Uterus (tissue), 4 donors: ENCODE data around the gene LHPP. TPM values are rescaled to one million over a fixed set of nuclear protein-coding genes. Genes with fewer than 3 reads are reported as not detected.

ENCODE experiments used
- DNase-seq, 2 donors: peaks; one replicate each; pipeline ENCODE4 v3.0.0-alpha.2; 2019 to 2020
- H3K27ac ChIP-seq, 2 donors: fragments of 200-600 bp; sonication (generic); 1 replicate in 1 of 2; 2 replicates in 1 of 2; pipeline ENCODE4 v1.5.1; 2016 to 2018
- H3K27me3 ChIP-seq, 2 donors: fragments of 200-600 bp; sonication (generic); one replicate each; pipeline ENCODE4 v1.5.1; 2018 to 2019; ENCODE audit warnings: control low read depth in 1 of 2
- H3K36me3 ChIP-seq, 2 donors: fragments of 200-600 bp; sonication (generic); one replicate each; pipeline ENCODE4 v1.5.1; 2019; ENCODE audit warnings: control low read depth in 1 of 2
- H3K4me1 ChIP-seq, 2 donors: fragments of 200-600 bp; sonication (generic); one replicate each; pipeline ENCODE4 v1.5.1; 2018 to 2019; ENCODE audit warnings: control low read depth in 1 of 2
- H3K4me3 ChIP-seq, 2 donors: fragments of 200-600 bp; sonication (generic); 1 replicate in 1 of 2; 2 replicates in 1 of 2; pipeline ENCODE4 v1.5.1; 2018 to 2019; ENCODE audit warnings: mild to moderate bottlenecking in 1 of 2
- H3K9me3 ChIP-seq, 2 donors: fragments of 200-600 bp; sonication (generic); one replicate each; pipeline ENCODE4 v1.5.1; 2019; ENCODE audit warnings: control low read depth in 1 of 2
- POLR2A ChIP-seq, 2 donors: fragments of 450-650 bp; IDR thresholded peaks; one replicate each; pipeline ENCODE4 v1.6.1; 2016; ENCODE audit warnings: antibody characterized with exemption in 2 of 2, mild to moderate bottlenecking in 1 of 2, moderate library complexity in 1 of 2
- intact Hi-C: fragments of 100-400 bp; cut with DNase I; formaldehyde crosslinking; loops from one replicate; pipeline ENCODE4 v1.15.1; 2023; ENCODE audit warnings: low total_unique reads
- total RNA-seq, 4 donors: library from RNA; depleted of rRNA in 3 of 4; stranded (reverse); fragments of >200 nt in 3 of 4; gene quantifications; one replicate each; pipeline versions ENCODE4 v1.1.0 to v1.2.4, GENCODE V29; 2014 to 2023
- TF ChIP-seq, protein P1 (sequence below), 4 experiments: fragments of 200-600 bp in 2 of 4; fragments of 450-650 bp in 2 of 4; sonication (generic) in 2 of 4; IDR thresholded peaks; one replicate each; pipeline ENCODE4 v1.5.1; 2016 to 2019; ENCODE audit warnings: antibody characterized with exemption in 4 of 4, mild to moderate bottlenecking in 2 of 4, moderate library complexity in 1 of 4
- donor health status: DM: yes; HTN: yes; CAD: no.

LHPP gene
- total RNA-seq, 4 donors from 2014 or later: 0.51 to 23.2 (median 15.3) TPM; not detected in 1

DNA sequence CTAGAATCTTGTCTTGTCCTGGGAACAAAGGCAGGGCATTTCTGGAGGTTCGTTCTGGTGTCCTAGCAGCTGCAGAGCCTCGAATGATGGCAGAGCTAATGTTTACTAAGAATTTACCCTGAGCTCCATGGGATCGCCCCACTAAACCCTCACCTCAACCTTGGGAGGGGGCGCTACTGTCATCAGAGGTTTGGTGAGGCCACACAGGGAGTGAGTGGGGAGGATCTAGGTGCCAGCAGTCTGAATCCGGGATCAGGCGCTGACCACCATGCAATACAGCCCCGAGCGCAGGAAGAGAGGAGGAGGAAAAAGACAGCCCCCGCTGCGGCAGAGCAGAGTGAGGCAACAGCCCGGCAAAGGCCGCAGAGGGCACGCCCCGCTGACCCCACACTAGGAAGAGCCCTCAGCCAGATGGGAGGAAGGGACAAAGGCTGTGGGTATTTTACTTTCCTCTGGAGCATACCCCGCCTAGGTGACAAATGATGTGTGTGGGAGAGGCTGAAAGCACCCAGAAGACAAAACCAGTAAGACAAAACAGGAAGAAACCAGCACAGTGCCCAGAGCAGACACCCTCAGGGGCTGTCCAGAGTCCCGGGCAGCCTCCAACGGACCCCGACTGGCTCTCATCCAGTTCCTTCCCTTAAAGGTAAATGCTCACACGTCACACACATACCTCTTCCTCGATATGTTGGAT, 179.1 kb downstream of the LHPP start:
- no peak for TF ChIP-seq POLR2A (IDR thresholded peaks at IDR 0.05)
- TF ChIP-seq, protein P1, sequence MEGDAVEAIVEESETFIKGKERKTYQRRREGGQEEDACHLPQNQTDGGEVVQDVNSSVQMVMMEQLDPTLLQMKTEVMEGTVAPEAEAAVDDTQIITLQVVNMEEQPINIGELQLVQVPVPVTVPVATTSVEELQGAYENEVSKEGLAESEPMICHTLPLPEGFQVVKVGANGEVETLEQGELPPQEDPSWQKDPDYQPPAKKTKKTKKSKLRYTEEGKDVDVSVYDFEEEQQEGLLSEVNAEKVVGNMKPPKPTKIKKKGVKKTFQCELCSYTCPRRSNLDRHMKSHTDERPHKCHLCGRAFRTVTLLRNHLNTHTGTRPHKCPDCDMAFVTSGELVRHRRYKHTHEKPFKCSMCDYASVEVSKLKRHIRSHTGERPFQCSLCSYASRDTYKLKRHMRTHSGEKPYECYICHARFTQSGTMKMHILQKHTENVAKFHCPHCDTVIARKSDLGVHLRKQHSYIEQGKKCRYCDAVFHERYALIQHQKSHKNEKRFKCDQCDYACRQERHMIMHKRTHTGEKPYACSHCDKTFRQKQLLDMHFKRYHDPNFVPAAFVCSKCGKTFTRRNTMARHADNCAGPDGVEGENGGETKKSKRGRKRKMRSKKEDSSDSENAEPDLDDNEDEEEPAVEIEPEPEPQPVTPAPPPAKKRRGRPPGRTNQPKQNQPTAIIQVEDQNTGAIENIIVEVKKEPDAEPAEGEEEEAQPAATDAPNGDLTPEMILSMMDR (IDR thresholded peaks at IDR 0.05): no peak
- intact Hi-C loops: no loop called here
- peaks cover 11 to 22% of the 10 kb centered on the region in 2 donors for H3K4me1 ChIP-seq
- H3K36me3 ChIP-seq: no peaks in the 10 kb centered on the region
- H3K4me3 ChIP-seq: no peak overlapping the region
- H3K9me3 ChIP-seq: no peaks in the 10 kb centered on the region
- peak overlapping the region; percentile 52 to 78 for H3K27ac ChIP-seq
- H3K27me3 ChIP-seq: no peaks in the 10 kb centered on the region
- DNase-seq: no peak

- Histone ChIP-seq H3K4me1 (peaks cover 15 to 30% of the 10 kb centered on the region in 2 donors), H3K36me3 (no peaks in the 10 kb centered on the region), H3K27ac (peak overlapping the region; percentile 52 to 78), H3K4me3 (no peak overlapping the region), H3K9me3 (no peaks in the 10 kb centered on the region), H3K27me3 (no peaks in the 10 kb centered on the region)
- DNase-seq: peak; percentile 64 to 70
- intact Hi-C loops: no loop called here
- TF ChIP-seq, protein P1 (IDR thresholded peaks at IDR 0.05): no peak
- TF ChIP-seq POLR2A (IDR thresholded peaks at IDR 0.05): no peak
Observed at GRCh38 chr10:124641282-124642087, 179.9 kb downstream of the LHPP start.

- no peaks in the 10 kb centered on the region for H3K36me3 ChIP-seq
- no peaks in the 10 kb centered on the region for H3K27me3 ChIP-seq
- no peaks in the 10 kb centered on the region for H3K9me3 ChIP-seq
- DNase-seq: no peak
- intact Hi-C loops: no loop called here
- peak overlapping the region; percentile 52 to 78 for H3K27ac ChIP-seq
- no peak overlapping the region for H3K4me3 ChIP-seq
- H3K4me1 ChIP-seq: peaks cover 15 to 37% of the 10 kb centered on the region in 2 donors
- TF ChIP-seq POLR2A (IDR thresholded peaks at IDR 0.05): no peak
- TF ChIP-seq, protein P1 (IDR thresholded peaks at IDR 0.05): no peak
Observed at GRCh38 chr10:124642088-124642710, 180.6 kb downstream of the LHPP start.

GRCh38 chr10:124643330-124644009, 181.8 kb downstream of the LHPP start:
- no peak overlapping the region for H3K4me3 ChIP-seq
- H3K4me1 ChIP-seq: peaks cover 21 to 50% of the 10 kb centered on the region in 2 donors
- intact Hi-C loops: no loop called here
- H3K27me3 ChIP-seq: no peaks in the 10 kb centered on the region
- no peak for TF ChIP-seq POLR2A (IDR thresholded peaks at IDR 0.05)
- TF ChIP-seq, protein P1 (IDR thresholded peaks at IDR 0.05): no peak
- H3K27ac ChIP-seq: peak overlapping the region in 1 of 2 donors; percentile 50
- DNase-seq: no peak
- H3K9me3 ChIP-seq: no peaks in the 10 kb centered on the region
- no peaks in the 10 kb centered on the region for H3K36me3 ChIP-seq
